Activated CD4-positive, CD25-positive, alpha-beta regulatory T cell treated with anti-CD3 and anti-CD28 coated beads, Interleukin-2, amount 50 U/mL, for 72 hours (primary cell): Measurements from ENCODE around the gene NTF4.
"Not testable (repeated sequence)": the region's sequence is repeated elsewhere in the genome, so short reads cannot be mapped to it uniquely, and the experiment has no call there.

Experiments
- DNase-seq: peaks from one replicate; pipeline ENCODE4 v3.0.0; 2021

NTF4 gene

DNA sequence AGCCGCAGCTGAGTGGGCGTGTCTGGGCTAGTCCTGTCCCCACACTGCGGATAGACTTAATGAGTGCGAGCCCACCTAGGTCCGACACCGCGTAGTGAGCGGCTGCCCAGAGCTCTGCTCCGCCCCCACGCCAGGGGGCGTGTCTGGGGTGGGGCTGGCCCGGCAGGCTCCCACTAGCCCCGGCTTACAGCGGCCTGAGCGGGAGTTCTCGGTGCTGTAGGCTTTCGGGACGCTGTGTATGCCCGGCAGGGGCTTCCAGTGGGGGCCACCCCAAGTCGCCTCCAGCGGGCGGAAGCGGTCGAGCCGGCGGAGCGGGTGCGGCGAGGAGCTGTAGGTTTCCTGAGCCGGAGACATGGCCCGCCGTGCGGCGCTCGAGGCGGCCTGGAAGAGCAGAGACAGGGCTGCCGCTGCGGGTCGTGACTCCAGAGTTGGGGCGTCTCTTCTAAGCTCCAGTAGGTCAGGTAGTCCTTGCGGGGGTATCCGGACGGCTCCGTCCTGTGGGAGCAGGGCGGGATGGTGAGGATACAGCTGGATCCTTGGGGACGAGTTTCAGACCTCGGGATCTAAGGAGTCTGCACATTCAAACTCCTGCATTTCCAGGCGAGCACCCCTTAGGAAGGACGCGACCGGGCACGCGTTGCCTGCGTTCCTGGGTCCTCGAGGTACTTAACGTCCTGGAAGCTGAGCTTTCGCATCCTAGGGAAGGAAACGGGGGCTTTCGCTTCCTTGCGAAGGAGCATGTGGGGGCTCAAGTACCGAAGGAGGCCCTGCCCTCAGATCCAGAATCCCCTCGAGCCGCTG, 8.3 kb downstream of the NTF4 start:
- DNase-seq = peak; percentile 69

DNA sequence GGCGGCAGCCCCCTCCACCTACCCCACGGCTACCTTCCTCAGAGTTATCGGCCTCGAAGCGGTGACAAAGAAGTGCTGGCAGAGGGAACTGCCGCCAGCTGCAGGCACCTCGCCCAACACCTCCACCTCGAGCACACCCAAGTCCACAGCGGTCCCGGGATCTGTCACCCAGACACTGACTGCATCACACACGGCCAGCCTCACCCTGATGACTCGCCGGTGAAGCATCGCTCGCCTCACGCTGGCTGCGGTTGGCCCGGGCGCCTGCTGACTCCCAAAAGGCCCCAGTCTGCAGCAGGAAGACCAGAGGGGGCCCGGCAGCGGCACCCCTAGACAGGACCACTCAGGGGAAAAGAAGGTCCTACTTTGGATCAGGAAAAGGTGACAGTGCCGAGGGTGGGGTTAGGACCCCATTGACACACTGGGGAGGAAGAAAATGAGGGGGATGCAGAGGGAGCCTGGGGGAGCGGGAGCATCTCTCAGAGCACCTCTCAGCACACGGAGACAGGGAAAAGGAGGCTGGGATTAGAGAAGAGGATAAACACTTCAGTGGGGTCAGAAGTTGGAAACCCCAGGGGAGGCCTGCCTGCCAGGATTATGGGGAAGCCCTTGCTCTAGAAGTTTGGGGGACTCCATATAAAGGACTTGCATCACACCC, 14.1 kb downstream of the NTF4 start:
- DNase-seq = not testable (repeated sequence)

DNA sequence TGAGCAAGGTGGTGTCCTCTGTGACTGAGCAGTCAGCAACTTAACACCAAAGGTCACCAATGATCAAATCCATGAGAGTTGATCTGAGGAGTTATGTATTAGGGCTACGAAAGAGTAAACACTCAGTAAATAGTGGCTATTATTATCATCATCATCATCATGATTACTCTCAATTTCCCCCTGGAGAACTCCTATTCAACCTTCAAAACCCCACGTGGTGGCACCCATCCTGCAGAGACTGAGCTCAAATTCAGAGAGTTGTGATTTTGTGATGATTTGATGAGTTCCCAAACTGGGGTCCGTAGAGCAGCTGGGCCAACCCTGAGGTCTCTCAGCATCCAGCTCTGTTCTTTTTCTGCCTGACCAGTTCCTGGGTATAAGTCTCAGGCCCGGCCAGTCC, 14.8 kb downstream of the NTF4 start:
- DNase-seq = not testable (repeated sequence)

DNA sequence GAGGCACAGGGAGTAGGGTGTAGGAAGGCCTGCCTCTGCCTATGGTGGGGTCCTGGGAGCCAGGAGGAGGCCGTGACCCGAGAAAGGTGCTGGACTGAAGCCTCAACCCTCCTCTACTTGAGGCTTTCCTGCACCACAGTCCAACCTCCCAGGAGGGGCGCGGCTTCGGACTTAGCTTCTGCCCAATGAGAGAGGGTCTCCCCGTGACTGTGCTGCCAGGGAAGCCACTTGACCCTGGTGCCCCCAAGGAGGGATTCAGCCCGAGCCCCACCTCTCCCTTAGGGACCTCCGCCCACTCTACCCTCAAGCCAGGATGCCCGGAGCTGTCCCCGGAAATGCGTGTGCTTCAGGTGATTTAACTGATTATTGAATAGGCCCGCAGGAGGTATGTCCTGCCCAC, 15.6 kb downstream of the NTF4 start, which contains the start of gene CGB8:
Gene CGB8 (minus strand): TSS at position 101 of the 400 bp plus-strand sequence. CDS start 372 bp downstream, outside the sequence.
- not testable (repeated sequence) for DNase-seq

DNA sequence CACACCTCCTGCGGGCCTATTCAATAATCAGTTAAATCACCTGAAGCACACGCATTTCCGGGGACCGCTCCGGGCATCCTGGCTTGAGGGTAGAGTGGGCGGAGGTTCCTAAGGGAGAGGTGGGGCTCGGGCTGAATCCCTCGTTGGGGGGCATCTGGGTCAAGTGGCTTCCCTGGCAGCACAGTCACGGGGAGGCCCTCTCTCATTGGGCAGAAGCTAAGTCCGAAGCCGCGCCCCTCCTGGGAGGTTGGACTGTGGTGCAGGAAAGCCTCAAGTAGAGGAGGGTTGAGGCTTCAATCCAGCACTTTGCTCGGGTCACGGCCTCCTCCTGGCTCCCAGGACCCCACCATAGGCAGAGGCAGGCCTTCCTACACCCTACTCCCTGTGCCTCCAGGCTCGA, 21.1 kb downstream of the NTF4 start, which contains the start of gene CGB5:
Gene CGB5 (plus strand): TSS at position 301 of the 400 bp plus-strand sequence. CDS start 362 bp downstream, outside the sequence.
- DNase-seq = not testable (repeated sequence)

DNA sequence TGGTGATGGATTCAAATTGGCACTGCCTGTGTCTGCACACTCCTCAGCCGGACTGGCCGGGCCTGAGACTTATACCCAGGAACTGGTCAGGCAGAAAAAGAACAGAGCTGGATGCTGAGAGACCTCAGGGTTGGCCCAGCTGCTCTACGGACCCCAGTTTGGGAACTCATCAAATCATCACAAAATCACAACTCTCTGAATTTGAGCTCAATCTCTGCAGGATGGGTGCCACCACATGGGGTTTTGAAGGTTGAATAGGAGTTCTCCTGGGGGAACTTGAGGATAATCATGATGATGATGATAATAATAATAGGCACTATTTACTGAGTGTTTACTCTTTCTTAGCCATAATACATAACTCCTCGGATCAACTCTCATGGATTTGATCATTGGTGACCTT, 22.0 kb downstream of the NTF4 start:
- not testable (repeated sequence) for DNase-seq

DNA sequence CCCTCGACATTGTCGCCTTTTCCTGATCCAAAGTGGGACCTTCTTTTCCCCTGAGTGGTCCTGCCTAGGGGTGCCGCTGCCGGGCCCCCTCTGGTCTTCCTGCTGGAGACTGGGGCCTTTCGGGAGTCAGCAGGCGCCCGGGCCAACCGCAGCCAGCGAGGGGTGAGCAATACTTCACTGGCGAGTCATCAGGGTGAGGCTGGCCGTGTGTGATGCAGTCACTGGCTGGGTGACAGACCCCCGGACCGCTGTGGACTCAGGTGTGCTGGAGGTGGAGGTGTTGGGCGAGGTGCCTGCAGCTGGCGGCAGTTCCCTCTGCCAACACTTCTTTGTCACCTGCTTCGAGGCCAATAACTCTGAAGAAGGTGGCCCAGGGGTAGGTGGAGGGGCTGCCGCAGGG, 22.4 kb downstream of the NTF4 start:
- no peak for DNase-seq

DNA sequence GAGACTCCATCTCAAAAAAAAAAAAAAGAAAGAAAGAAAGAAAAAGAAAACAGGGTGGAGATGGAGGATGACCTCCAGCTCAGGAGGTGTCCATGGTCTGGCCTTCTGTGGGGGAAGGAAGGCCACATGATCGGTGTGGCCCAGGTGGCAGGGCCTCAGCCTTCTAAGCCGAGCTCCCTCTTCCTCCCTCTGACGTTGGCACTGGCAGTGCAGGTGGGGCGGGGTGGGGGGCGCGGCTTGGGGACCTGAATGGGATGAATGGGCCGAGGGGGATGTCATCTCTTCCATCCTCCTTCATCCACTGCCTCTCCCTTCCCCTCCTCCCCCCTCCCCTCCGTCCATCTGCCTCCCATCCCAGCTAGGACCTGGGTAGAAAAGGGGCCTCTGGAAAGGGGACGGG, 24.9 kb downstream of the NTF4 start:
- not testable (repeated sequence) for DNase-seq

DNA sequence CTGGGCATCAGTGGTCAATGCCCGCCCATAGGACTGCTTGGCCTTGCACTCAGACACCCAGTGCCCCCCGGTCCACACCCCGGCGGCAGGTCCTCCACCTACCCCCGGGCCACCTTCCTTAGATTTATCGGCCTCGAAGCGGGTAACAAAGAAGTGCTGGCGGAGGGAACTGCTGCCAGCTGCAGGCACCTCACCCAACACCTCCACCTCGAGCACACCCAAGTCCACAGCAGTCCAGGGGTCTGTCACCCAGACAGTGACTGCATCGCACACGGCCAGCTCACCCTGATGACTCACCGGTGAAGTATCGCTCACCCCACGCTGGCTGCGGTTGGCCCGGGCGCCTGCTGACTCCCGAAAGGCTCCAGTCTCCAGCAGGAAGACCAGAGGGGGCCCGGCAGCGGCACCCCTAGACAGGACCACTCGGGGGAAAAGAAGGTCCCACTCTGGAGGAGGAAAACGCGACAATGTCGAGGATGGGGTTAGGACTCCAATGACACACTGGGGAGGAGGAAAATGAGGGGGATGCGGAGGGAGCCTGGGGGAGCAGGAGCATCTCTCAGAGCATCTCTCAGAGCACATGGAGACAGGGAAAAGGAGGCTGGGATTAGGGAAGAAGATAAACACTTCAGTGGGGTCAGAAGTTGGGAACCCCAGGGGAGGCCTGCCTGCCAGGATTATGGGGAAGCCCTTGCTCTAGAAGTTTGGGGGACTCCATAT, 25.9 kb downstream of the NTF4 start:
- not testable (repeated sequence) for DNase-seq

DNA sequence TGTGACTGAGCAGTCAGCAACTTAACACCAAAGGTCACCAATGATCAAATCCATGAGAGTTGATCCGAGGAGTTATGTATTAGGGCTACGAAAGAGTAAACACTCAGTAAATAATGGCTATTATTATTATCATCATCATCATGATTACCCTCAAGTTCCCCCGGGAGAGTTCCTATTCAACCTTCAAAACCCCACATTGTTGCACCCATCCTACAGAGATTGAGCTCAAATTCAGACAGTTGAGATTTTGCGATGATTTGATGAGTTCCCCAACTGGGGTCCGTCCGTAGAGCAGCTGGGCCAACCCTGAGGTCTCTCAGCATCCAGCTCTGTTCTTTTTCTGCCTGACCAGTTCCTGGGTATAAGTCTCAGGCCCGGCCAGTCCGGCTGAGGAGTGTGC, 26.5 kb downstream of the NTF4 start:
- not testable (repeated sequence) for DNase-seq

DNA sequence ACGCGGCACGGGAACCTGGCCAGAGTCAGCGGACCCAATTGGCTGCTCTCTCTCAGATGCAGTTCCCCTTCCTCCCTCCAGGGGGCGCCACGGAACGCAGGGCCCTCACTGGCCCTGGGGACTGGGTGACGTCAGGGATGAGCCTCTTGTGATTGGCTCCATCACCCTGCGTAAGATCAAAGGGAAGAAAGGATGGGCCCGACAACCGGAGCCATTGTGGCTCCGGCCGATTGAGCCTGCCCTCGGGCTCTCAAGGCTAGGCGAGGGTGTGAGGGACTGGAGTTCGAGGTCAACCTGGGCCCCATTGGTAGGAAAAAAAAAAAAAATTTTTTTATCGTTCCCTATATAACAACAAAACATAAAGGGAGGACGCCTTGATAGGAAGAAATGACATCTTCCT, 27.8 kb downstream of the NTF4 start, which contains the start of gene CGB1:
Gene CGB1 (minus strand): TSS at position 81 of the 400 bp plus-strand sequence. CDS start 184 bp downstream, outside the sequence.
- peak; percentile 69 for DNase-seq

DNA sequence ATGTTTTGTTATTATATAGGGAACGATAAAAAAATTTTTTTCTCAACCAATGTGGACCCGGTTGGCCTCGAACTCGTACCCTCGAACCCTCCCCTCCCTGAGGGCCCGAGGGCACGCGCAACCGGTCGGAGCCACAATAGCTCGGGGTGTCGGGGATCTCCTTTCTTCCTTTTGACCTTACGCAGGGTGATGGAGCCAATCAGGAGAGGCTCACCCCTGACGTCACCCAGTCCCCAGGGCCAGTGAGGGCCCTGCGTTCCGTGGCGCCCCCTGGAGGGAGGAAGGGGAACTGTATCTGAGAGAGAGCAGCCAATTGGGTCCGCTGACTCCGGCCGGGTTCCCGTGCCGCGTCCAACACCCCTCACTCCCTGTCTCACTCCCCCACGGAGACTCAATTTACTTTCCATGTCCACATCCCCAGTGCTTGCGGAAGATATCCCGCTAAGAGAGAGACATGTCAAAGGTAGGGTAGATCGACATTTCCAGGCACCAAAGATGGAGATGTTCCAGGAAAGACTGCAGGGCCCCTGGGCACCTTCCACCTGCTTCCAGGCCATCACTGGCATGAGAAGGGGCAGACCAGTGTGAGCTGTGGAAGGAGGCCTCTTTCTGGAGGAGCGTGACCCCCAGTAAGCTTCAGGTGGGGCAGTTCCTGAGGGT, 32.8 kb downstream of the NTF4 start, which contains the start of gene CGB2:
Gene CGB2 (plus strand): TSS at position 249 of the 660 bp plus-strand sequence. CDS start 206 bp downstream, at position 455.
- DNase-seq = peak; percentile 76

DNA sequence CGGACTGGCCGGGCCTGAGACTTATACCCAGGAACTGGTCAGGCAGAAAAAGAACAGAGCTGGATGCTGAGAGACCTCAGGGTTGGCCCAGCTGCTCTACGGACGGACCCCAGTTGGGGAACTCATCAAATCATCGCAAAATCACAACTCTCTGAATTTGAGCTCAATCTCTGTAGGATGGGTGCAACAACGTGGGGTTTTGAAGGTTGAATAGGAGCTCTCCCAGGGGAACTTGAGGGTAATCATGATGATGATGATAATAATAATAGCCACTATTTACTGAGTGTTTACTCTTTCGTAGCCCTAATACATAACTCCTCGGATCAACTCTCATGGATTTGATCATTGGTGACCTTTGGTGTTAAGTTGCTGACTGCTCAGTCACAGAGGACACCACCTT, 34.3 kb downstream of the NTF4 start:
- not testable (repeated sequence) for DNase-seq

DNA sequence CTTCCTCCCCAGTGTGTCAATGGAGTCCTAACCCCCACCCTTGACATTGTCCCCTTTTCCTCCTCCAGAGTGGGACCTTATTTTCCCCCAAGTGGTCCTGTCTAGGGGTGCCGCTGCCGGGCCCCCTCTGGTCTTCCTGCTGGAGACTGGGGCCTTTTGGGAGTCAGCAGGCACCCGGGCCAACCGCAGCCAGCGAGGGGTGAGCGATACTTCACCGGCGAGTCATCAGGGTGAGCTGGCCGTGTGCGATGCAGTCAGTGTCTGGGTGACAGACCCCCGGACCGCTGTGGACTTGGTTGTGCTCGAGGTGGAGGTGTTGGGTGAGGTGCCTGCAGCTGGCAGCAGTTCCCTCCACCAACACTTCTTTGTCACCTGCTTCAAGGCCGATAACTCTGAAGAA, 34.9 kb downstream of the NTF4 start:
- DNase-seq = not testable (repeated sequence)

DNA sequence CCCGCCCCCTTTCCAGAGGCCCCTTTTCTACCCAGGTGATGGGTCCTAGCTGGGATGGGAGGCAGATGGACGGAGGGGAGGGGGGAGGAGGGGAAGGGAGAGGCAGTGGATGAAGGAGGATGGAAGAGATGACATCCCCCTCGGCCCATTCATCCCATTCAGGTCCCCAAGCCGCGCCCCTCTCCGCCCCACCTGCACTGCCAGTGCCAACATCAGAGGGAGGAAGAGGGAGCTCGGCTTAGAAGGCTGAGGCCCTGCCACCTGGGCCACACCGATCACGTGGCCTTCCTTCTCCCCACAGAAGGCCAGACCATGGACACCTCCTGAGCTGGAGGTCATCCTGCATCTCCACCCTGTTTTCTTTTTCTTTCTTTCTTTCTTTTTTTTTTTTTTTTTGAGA, 35.9 kb downstream of the NTF4 start:
- DNase-seq = not testable (repeated sequence)

DNA sequence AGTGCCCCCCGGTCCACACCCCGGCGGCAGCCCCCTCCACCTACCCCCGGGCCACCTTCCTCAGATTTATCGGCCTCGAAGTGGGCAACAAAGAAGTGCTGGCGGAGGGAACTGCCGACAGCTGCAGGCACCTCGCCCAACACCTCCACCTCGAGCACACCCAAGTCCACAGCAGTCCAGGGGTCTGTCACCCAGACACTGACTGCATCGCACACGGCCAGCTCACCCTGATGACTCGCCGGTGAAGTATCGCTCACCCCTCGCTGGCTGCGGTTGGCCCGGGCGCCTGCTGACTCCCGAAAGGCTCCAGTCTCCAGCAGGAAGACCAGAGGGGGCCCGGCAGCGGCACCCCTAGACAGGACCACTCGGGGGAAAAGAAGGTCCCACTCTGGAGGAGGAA, 39.0 kb downstream of the NTF4 start:
- not testable (repeated sequence) for DNase-seq

DNA sequence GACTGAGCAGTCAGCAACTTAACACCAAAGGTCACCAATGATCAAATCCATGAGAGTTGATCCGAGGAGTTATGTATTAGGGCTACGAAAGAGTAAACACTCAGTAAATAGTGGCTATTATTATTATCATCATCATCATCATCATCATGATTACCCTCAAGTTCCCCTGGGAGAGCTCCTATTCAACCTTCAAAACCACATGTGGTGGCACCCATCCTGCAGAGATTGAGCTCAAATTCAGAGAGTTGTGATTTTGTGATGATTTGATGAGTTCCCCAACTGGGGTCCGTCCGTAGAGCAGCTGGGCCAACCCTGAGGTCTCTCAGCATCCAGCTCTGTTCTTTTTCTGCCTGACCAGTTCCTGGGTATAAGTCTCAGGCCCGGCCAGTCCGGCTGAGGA, 39.5 kb downstream of the NTF4 start:
- DNase-seq = not testable (repeated sequence)

DNA sequence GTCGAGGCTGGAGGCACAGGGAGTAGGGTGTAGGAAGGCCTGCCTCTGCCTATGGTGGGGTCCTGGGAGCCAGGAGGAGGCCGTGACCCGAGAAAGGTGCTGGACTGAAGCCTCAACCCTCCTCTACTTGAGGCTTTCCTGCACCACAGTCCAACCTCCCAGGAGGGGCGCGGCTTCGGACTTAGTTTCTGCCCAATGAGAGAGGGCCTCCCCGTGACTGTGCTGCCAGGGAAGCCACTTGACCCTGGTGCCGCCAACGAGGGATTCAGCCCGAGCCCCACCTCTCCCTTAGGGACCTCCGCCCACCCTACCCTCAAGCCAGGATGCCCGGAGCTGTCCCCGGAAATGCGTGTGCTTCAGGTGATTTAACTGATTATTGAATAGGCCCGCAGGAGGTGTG, 40.4 kb downstream of the NTF4 start, which contains the start of gene CGB3:
Gene CGB3 (minus strand): TSS at position 101 of the 400 bp plus-strand sequence. CDS start 362 bp downstream, outside the sequence.
- DNase-seq = not testable (repeated sequence)

DNA sequence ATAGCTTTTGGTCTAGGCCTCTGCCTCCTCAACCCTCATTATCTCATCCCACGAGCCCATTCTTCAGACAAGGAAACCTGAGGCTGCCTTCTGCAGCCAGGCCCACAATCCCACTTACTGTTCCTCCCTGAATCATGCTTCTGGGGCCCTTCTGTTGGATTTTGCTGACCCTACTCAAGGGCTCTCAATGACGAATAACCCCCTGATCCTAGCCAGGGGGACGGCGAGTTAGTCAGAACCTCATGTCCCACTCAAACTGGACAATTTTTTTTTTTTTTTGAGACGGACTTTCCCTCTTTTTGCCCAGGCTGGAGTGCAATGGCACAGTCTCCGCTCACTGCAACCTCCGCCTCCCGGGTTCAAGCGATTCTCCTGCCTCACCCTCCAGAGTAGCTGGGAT, 42.5 kb downstream of the NTF4 start:
- no peak for DNase-seq

DNA sequence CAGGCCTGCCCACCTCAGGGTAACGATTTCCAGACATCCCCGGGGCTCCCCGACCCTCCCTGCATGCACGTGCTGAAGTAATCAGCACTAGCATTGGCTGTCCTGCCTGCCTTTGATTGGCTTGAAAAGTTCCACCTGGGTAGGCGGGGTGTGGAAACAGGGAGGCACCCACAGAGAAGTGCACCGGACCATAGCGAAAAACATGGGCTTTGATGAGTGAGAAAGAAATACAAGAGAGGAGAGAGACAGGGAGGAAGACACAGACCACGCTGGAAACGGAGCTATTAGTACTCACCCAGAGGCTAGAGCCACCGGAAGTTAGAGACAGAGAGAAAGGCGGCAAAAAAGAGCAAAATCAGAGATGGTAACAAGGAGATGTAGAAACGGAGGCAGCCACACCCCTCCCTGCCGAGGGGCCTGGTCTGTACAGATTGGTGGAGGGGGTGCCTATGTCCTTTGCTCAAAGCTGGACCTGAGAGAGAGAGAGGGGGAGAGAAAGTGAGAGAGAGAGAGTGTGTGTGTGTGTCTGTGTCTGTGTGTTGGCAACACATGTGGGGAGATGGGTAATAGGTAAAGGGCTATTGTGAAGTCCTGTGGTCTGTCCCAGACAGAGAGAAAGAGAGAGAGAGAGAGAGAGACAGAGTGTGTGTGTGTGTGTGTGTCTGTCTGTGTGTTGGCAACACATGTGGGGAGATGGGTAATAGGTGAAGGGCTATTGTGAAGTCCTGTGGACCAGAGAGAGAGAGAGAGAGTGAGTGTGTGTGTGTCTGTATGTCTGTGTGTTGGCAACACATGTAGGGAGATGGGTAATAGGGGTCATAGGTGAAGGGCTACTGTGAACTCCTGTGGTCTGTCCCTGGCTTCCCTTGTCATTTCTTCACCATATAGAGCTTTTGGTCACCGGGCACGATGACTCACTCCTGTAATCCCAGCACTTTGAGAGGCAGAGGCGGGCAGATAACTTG, 43.4 kb downstream of the NTF4 start:
- no peak for DNase-seq

DNA sequence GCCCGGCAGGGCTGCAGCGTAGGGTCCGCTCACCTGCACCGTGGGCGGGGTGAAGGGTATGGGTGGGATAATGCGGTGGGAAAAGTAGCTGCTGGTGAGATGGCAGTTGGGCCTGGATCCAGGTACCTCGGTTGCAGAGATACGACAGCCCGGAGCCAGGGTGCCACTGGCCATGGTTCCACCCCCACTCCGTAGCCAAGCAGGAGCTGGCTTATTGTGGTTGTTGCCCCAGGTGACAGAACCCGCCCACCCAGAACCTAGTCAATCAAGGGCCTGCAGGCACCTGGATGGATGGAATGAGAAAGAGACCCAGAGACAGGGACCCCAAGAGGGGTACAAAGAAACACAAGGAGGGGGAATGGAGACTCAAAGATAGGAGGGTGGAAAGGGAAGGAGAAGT, 44.3 kb downstream of the NTF4 start:
- no peak for DNase-seq
